Measurements from ENCODE around the gene RAB7B. TPM values are rescaled to one million over a fixed set of nuclear protein-coding genes. Genes with fewer than 3 reads are reported as not detected.

RAB7B gene
- total and polyA plus RNA-seq, 2 of the 13 experiments (the other 11 are each of a cell fraction or from before 2014, with no cell fraction given): 0.05 to 0.46 TPM

- no peak for TF ChIP-seq ZBTB46 (CRISPR knock-in tag; IDR thresholded peaks at IDR 0.05; ENCODE audit: borderline replicate concordance)
- TF ChIP-seq, protein P1, sequence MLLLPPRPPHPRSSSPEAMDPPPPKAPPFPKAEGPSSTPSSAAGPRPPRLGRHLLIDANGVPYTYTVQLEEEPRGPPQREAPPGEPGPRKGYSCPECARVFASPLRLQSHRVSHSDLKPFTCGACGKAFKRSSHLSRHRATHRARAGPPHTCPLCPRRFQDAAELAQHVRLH (CRISPR knock-in tag; IDR thresholded peaks at IDR 0.05; ENCODE audit: borderline replicate concordance, low read depth): no peak
These were observed 19.6 kb upstream of the RAB7B start (continued) for GRCh38 chr1:206022766-206023165.

DNA sequence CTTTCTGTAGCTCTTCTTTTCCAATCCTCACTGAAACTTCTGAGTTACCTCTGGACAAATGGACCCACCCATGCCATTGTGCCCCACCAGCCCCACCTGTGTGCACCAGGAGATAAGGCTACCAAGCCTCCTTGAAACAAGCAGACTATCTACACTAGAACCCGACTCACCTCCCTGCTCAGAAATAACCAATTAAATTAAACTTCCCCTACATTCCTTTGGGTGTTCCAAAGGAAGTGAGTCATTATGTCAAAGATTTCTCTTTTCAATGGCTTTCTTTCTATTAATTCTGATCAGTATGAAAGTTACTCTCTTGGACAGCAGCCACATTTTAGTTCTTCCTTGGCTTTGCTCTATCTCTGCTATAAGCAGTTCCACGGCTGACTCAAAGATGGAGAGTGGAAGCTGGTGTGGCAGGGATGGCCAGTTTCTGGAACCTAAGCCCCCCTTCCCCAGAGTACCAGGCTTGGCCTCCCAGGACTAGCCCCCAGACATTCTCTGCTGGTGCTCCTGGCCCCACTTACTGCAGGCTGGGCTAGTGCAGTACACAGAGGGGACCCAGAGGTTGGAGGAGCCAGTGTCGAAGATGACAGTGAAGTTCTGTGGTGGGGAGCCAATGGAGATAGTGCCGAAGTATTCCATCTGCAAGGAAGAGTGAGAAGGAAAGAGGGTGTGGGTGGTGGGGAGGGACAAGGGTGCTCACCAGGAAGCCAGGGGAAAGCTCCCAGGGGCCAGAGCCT is 18.6 kb upstream of the RAB7B start:
- H3K9ac ChIP-seq (ENCODE audit: insufficient read depth, low read depth, low read length): no peak overlapping the region
- H3K9me3 ChIP-seq (ENCODE audit: low read length): no peaks in the 10 kb centered on the region
- H3K27ac ChIP-seq (ENCODE audit: extremely low read length, insufficient read depth, low read length): no peak overlapping the region
- H3K36me3 ChIP-seq (replicated peaks in 1 of 2; ENCODE audit: control insufficient read depth in 1 of 2, insufficient read depth in 2 of 2, low read length in 2 of 2): no peaks in the 10 kb centered on the region
- H3K4me2 ChIP-seq (ENCODE audit: low read depth, low read length): no peak overlapping the region
- ChIA-PET CTCF (ENCODE audit: low intra/inter-chr PET ratio, low total read pairs) (no interaction called here), POLR2A (no interaction called here)
- in situ Hi-C loops (cut with HindIII; ENCODE audit: extremely low pct_ligation_motif_present, low pct_unique_long_range_greater_than_20kb): no loop called here
- no peaks in the 10 kb centered on the region for H3K79me2 ChIP-seq (ENCODE audit: insufficient read depth, low read length)
- peaks cover 31% of the 10 kb centered on the region for H3K4me1 ChIP-seq (ENCODE audit: insufficient read depth, low read length)
- BruUV-seq (replicated peaks): no TSS peak
- intact Hi-C loops (cut with micrococcal nuclease; ENCODE audit: unreplicated experiment): no loop called here
- TF ChIP-seq, protein P2, sequence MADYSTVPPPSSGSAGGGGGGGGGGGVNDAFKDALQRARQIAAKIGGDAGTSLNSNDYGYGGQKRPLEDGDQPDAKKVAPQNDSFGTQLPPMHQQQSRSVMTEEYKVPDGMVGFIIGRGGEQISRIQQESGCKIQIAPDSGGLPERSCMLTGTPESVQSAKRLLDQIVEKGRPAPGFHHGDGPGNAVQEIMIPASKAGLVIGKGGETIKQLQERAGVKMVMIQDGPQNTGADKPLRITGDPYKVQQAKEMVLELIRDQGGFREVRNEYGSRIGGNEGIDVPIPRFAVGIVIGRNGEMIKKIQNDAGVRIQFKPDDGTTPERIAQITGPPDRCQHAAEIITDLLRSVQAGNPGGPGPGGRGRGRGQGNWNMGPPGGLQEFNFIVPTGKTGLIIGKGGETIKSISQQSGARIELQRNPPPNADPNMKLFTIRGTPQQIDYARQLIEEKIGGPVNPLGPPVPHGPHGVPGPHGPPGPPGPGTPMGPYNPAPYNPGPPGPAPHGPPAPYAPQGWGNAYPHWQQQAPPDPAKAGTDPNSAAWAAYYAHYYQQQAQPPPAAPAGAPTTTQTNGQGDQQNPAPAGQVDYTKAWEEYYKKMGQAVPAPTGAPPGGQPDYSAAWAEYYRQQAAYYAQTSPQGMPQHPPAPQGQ (CRISPR knock-in tag; IDR thresholded peaks at IDR 0.05; ENCODE audit: borderline replicate concordance): no peak
- TF ChIP-seq ZFP90 (CRISPR knock-in tag; IDR thresholded peaks at IDR 0.05; ENCODE audit: borderline replicate concordance): no peak
- 39% methylated on average over 4 of the region's 4 CpGs for WGBS (ENCODE audit: low lambda C conversion rate)
- no peak for FAIRE-seq
- DNase-seq (ENCODE audit: low spot score): no peak
- H4K20me1 ChIP-seq (ENCODE audit: insufficient read depth, low read length): no peaks in the 10 kb centered on the region
- H3K27me3 ChIP-seq (ENCODE audit: control insufficient read depth in 1 of 2, insufficient read depth in 2 of 2, low read length in 2 of 2): peaks cover 0 to 17% of the 10 kb centered on the region in 2 experiments; a peak in 3 of 5 replicates
- no peak overlapping the region for H3K4me3 ChIP-seq (replicated peaks in 1 of 3; ENCODE audit: insufficient read depth in 1 of 3, low read depth in 2 of 3, low read length in 3 of 3)
- no peak for ATAC-seq
- no peak overlapping the region for H2AFZ ChIP-seq (ENCODE audit: low read length)
